ENCODE data around the gene UPK3BL1.
"Not testable (repeated sequence)": the region's sequence is repeated elsewhere in the genome, so short reads cannot be mapped to it uniquely, and the experiment has no call there.

The UPK3BL1 gene

GRCh38 chr7:102666850-102667249, 24.3 kb upstream of the UPK3BL1 start:
- H3K36me3 ChIP-seq (ENCODE audit: control insufficient read depth in 1 of 2, insufficient read depth in 2 of 2, low read length in 2 of 2); H3K4me1 ChIP-seq (ENCODE audit: control insufficient read depth in 1 of 2, insufficient read depth in 2 of 2, low read length in 2 of 2); H3K27me3 ChIP-seq (ENCODE audit: low read depth, low read length); H3K9me3 ChIP-seq (ENCODE audit: control insufficient read depth in 1 of 2, low read length in 2 of 2); H3K4me3 ChIP-seq (ENCODE audit: low read depth in 1 of 2, low read length in 2 of 2); H3K27ac ChIP-seq (ENCODE audit: low read length): not testable (repeated sequence)

- H3K9me3 ChIP-seq (ENCODE audit: control insufficient read depth in 1 of 2, low read length in 2 of 2); H3K4me1 ChIP-seq (ENCODE audit: control insufficient read depth in 1 of 2, insufficient read depth in 2 of 2, low read length in 2 of 2); H3K36me3 ChIP-seq (ENCODE audit: control insufficient read depth in 1 of 2, insufficient read depth in 2 of 2, low read length in 2 of 2); H3K27ac ChIP-seq (ENCODE audit: low read length); H3K27me3 ChIP-seq (ENCODE audit: low read depth, low read length); H3K4me3 ChIP-seq (ENCODE audit: low read depth in 1 of 2, low read length in 2 of 2): not testable (repeated sequence)
Measured at GRCh38 chr7:102664765-102665164, 22.2 kb upstream of the UPK3BL1 start.

- H3K27ac ChIP-seq (ENCODE audit: low read length); H3K27me3 ChIP-seq (ENCODE audit: low read depth, low read length); H3K36me3 ChIP-seq (ENCODE audit: control insufficient read depth in 1 of 2, insufficient read depth in 2 of 2, low read length in 2 of 2); H3K4me3 ChIP-seq (ENCODE audit: low read depth in 1 of 2, low read length in 2 of 2); H3K9me3 ChIP-seq (ENCODE audit: control insufficient read depth in 1 of 2, low read length in 2 of 2); H3K4me1 ChIP-seq (ENCODE audit: control insufficient read depth in 1 of 2, insufficient read depth in 2 of 2, low read length in 2 of 2): not testable (repeated sequence)
Measured at GRCh38 chr7:102649924-102650323, 7.3 kb upstream of the UPK3BL1 start, which contains the start of gene SPDYE2B. Gene SPDYE2B (plus strand): TSS chr7:102650319. CDS start chr7:102652349, 2,030 bp downstream.

GRCh38 chr7:102647813-102648212, 5.2 kb upstream of the UPK3BL1 start:
- not testable (repeated sequence) for H3K4me3 ChIP-seq (ENCODE audit: low read depth in 1 of 2, low read length in 2 of 2); H3K36me3 ChIP-seq (ENCODE audit: control insufficient read depth in 1 of 2, insufficient read depth in 2 of 2, low read length in 2 of 2); H3K9me3 ChIP-seq (ENCODE audit: control insufficient read depth in 1 of 2, low read length in 2 of 2); H3K4me1 ChIP-seq (ENCODE audit: control insufficient read depth in 1 of 2, insufficient read depth in 2 of 2, low read length in 2 of 2); H3K27me3 ChIP-seq (ENCODE audit: low read depth, low read length); H3K27ac ChIP-seq (ENCODE audit: low read length)

- H3K4me1 ChIP-seq (ENCODE audit: control insufficient read depth in 1 of 2, insufficient read depth in 2 of 2, low read length in 2 of 2); H3K9me3 ChIP-seq (ENCODE audit: control insufficient read depth in 1 of 2, low read length in 2 of 2); H3K4me3 ChIP-seq (ENCODE audit: low read depth in 1 of 2, low read length in 2 of 2): not testable (repeated sequence)
Measured at GRCh38 chr7:102643404-102643803, 813 bp upstream of the UPK3BL1 start.

GRCh38 chr7:102638848-102639247, 3.7 kb downstream of the UPK3BL1 start:
- not testable (repeated sequence) for H3K4me1 ChIP-seq (ENCODE audit: control insufficient read depth in 1 of 2, insufficient read depth in 2 of 2, low read length in 2 of 2); H3K4me3 ChIP-seq (ENCODE audit: low read depth in 1 of 2, low read length in 2 of 2); H3K27me3 ChIP-seq (ENCODE audit: low read depth, low read length); H3K27ac ChIP-seq (ENCODE audit: low read length); H3K36me3 ChIP-seq (ENCODE audit: control insufficient read depth in 1 of 2, insufficient read depth in 2 of 2, low read length in 2 of 2); H3K9me3 ChIP-seq (ENCODE audit: control insufficient read depth in 1 of 2, low read length in 2 of 2)

More at GRCh38 chr7:102643404-102643803, 813 bp upstream of the UPK3BL1 start:
- not testable (repeated sequence) for H3K27ac ChIP-seq (ENCODE audit: low read length); H3K27me3 ChIP-seq (ENCODE audit: low read depth, low read length); H3K36me3 ChIP-seq (ENCODE audit: control insufficient read depth in 1 of 2, insufficient read depth in 2 of 2, low read length in 2 of 2)

- not testable (repeated sequence) for H3K4me3 ChIP-seq (ENCODE audit: low read depth in 1 of 2, low read length in 2 of 2); H3K4me1 ChIP-seq (ENCODE audit: control insufficient read depth in 1 of 2, insufficient read depth in 2 of 2, low read length in 2 of 2); H3K36me3 ChIP-seq (ENCODE audit: control insufficient read depth in 1 of 2, insufficient read depth in 2 of 2, low read length in 2 of 2); H3K9me3 ChIP-seq (ENCODE audit: control insufficient read depth in 1 of 2, low read length in 2 of 2); H3K27ac ChIP-seq (ENCODE audit: low read length); H3K27me3 ChIP-seq (ENCODE audit: low read depth, low read length)
Measured at GRCh38 chr7:102636956-102637355, 5.6 kb downstream of the UPK3BL1 start.

GRCh38 chr7:102635354-102635753, 7.2 kb downstream of the UPK3BL1 start:
- not testable (repeated sequence) for H3K4me3 ChIP-seq (ENCODE audit: low read depth in 1 of 2, low read length in 2 of 2); H3K4me1 ChIP-seq (ENCODE audit: control insufficient read depth in 1 of 2, insufficient read depth in 2 of 2, low read length in 2 of 2); H3K36me3 ChIP-seq (ENCODE audit: control insufficient read depth in 1 of 2, insufficient read depth in 2 of 2, low read length in 2 of 2); H3K27ac ChIP-seq (ENCODE audit: low read length); H3K9me3 ChIP-seq (ENCODE audit: control insufficient read depth in 1 of 2, low read length in 2 of 2); H3K27me3 ChIP-seq (ENCODE audit: low read depth, low read length)

- H3K27ac ChIP-seq (ENCODE audit: low read length); H3K4me3 ChIP-seq (ENCODE audit: low read depth in 1 of 2, low read length in 2 of 2); H3K9me3 ChIP-seq (ENCODE audit: control insufficient read depth in 1 of 2, low read length in 2 of 2); H3K4me1 ChIP-seq (ENCODE audit: control insufficient read depth in 1 of 2, insufficient read depth in 2 of 2, low read length in 2 of 2); H3K27me3 ChIP-seq (ENCODE audit: low read depth, low read length); H3K36me3 ChIP-seq (ENCODE audit: control insufficient read depth in 1 of 2, insufficient read depth in 2 of 2, low read length in 2 of 2): not testable (repeated sequence)
Measured at GRCh38 chr7:102634299-102634698, 8.3 kb downstream of the UPK3BL1 start.

- not testable (repeated sequence) for H3K27ac ChIP-seq (ENCODE audit: low read length); H3K9me3 ChIP-seq (ENCODE audit: control insufficient read depth in 1 of 2, low read length in 2 of 2); H3K27me3 ChIP-seq (ENCODE audit: low read depth, low read length); H3K36me3 ChIP-seq (ENCODE audit: control insufficient read depth in 1 of 2, insufficient read depth in 2 of 2, low read length in 2 of 2); H3K4me3 ChIP-seq (ENCODE audit: low read depth in 1 of 2, low read length in 2 of 2); H3K4me1 ChIP-seq (ENCODE audit: control insufficient read depth in 1 of 2, insufficient read depth in 2 of 2, low read length in 2 of 2)
Measured at GRCh38 chr7:102630622-102631021, 12.0 kb downstream of the UPK3BL1 start.

GRCh38 chr7:102627271-102627904, 15.2 kb downstream of the UPK3BL1 start:
- not testable (repeated sequence) for H3K36me3 ChIP-seq (ENCODE audit: control insufficient read depth in 1 of 2, insufficient read depth in 2 of 2, low read length in 2 of 2); H3K4me1 ChIP-seq (ENCODE audit: control insufficient read depth in 1 of 2, insufficient read depth in 2 of 2, low read length in 2 of 2); H3K27ac ChIP-seq (ENCODE audit: low read length); H3K9me3 ChIP-seq (ENCODE audit: control insufficient read depth in 1 of 2, low read length in 2 of 2); H3K4me3 ChIP-seq (ENCODE audit: low read depth in 1 of 2, low read length in 2 of 2); H3K27me3 ChIP-seq (ENCODE audit: low read depth, low read length)

GRCh38 chr7:102618122-102618521, 24.5 kb downstream of the UPK3BL1 start:
- H3K27me3 ChIP-seq (ENCODE audit: low read depth, low read length); H3K4me3 ChIP-seq (ENCODE audit: low read depth in 1 of 2, low read length in 2 of 2); H3K36me3 ChIP-seq (ENCODE audit: control insufficient read depth in 1 of 2, insufficient read depth in 2 of 2, low read length in 2 of 2); H3K9me3 ChIP-seq (ENCODE audit: control insufficient read depth in 1 of 2, low read length in 2 of 2); H3K27ac ChIP-seq (ENCODE audit: low read length); H3K4me1 ChIP-seq (ENCODE audit: control insufficient read depth in 1 of 2, insufficient read depth in 2 of 2, low read length in 2 of 2): not testable (repeated sequence)

Measured in muscle layer of duodenum (tissue), 2 donors.